ENCODE results near the gene CCP110.
A peak's percentile ranks its signal among the peaks of the same experiment; 100 is the strongest.

CCP110 gene, protein sequence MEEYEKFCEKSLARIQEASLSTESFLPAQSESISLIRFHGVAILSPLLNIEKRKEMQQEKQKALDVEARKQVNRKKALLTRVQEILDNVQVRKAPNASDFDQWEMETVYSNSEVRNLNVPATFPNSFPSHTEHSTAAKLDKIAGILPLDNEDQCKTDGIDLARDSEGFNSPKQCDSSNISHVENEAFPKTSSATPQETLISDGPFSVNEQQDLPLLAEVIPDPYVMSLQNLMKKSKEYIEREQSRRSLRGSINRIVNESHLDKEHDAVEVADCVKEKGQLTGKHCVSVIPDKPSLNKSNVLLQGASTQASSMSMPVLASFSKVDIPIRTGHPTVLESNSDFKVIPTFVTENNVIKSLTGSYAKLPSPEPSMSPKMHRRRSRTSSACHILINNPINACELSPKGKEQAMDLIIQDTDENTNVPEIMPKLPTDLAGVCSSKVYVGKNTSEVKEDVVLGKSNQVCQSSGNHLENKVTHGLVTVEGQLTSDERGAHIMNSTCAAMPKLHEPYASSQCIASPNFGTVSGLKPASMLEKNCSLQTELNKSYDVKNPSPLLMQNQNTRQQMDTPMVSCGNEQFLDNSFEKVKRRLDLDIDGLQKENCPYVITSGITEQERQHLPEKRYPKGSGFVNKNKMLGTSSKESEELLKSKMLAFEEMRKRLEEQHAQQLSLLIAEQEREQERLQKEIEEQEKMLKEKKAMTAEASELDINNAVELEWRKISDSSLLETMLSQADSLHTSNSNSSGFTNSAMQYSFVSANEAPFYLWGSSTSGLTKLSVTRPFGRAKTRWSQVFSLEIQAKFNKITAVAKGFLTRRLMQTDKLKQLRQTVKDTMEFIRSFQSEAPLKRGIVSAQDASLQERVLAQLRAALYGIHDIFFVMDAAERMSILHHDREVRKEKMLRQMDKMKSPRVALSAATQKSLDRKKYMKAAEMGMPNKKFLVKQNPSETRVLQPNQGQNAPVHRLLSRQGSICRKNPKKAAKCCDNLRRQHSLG

DNA sequence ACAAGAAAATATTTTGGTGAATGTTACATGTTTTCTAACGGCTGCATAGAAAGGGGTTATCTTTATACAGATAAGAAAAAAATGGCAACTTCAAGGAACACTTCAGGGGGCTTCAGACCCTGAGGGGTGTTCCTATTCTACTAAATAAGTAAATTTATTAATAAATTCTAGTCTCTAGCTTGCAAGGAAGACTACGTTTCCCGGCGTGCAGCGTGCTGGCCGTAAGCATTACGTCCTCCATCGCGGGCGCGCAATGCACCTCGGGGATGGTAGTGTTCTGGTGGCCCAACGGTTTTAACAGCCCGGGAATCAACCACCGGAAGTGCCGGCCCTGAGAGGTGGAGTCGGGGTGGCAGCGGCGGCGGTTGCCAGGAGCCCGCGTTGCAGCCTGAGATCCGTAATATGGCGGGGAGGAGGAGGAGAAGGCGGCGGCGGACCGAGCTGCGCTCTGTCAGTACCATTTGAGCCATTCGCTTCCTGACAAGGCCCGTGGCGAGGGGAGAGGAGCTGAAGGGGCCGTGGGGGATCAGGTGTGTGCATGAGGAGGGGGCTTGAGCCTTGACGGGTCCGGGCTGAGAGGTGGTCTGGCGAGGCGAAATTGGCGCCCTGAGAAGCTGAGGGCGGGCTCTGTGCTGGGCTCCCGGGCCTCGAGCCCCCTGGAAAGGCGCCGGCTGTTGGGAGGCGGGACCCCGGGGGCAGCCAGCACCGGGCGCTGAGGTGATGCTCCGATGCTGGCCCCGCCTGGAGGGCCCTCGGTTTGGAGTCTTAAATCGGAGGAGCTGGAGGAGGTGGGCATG is at the start of gene CCP110:
TSS of gene CCP110 (plus strand) at position 384 of the 797 bp plus-strand sequence. CDS start 3,940 bp downstream, outside the sequence.
- DNase-seq: peak; percentile 93

DNA sequence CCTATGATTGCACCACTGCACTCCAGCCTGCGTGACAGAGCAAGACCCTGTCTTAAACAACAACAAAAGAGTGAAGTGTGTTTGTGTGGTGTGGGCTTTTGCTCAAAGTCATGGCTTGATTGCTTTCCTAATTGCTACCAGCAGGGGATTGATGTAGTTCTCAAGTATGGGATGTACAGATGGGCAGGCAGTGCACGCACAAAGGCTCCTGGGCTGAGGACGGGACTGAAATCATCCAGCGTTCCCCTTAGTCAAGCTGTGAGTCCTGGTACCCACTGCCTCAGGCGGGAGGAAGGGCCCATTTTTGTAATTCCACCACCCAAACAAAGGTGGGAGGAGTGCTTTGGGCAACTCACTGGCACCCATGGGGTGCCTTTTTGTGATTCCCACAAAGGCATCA is 49.1 kb upstream of the CCP110 start:
- DNase-seq: no peak

DNA sequence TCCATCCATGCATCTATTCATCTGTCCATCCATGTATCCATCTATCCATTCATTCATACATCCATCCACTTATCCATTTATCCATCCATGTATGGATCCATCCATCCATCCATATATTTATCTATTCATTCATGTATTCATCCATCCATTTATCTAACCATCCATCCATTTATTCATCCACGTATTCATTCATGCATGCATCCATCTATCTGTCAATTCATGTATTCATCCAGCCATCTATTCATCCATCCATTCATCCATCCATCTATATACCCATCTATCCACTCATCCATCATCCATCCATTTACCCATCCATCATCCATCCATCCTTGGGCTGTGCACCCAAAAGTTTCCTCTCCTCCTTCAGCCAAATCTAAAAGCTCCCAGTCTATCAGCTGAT is 45.2 kb upstream of the CCP110 start:
- no peak for DNase-seq

DNA sequence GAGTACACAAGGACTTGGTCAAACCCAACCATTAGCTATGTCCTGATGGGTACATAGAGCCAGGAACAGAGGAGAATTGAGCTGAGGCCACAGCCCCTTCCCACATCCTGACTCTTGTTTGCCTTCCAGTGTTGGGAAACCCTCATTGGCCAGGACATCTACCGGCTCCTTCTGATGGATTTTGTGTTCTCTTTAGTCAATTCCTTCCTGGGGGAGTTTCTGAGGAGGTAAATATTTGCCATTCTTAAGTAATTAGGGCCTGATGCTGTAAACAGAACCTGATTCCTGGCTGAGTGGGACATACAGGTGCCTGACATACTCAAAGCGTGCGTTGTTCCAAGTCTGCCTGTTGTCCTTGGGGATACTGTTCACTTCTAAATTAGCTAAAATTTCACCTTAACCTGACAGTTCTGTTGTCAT is 44.4 kb upstream of the CCP110 start:
- no peak for DNase-seq

DNA sequence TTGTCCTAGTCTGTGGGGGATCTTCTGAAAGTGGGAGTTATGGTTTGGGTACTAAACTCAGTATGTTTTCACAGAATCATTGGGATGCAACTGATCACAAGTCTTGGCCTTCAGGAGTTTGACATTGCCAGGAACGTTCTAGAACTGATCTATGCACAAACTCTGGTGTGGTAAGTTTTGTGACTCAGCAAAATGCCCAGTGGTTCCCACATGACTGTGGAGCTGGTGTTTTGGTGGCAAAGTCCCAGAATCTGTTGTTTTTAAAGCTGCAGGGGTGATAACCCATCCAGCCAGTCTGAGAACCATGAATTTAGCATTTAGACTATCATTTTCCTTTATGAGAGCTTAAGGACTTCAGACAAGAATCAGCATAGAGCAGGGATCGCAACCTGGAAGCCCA is 42.4 kb upstream of the CCP110 start:
- no peak for DNase-seq

DNA sequence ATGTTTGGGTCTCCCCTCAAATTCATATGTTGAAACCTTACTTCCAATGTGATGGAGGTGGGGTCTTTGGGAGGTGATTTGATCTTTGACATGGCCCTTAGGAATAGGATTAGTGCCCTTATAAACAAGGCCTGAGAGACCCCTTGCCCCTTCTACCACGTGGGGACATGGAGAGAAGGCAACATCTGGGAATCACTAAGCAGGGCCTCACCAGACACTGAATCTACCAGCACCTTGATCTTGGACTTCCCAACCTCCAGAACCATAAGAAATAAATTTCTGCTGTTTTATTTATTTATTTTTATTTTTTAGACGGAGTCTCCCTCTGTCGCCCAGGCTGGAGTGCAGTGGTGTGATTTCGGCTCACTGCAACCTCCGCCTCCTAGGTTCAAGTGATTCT is 42.0 kb upstream of the CCP110 start:
- DNase-seq: no peak

DNA sequence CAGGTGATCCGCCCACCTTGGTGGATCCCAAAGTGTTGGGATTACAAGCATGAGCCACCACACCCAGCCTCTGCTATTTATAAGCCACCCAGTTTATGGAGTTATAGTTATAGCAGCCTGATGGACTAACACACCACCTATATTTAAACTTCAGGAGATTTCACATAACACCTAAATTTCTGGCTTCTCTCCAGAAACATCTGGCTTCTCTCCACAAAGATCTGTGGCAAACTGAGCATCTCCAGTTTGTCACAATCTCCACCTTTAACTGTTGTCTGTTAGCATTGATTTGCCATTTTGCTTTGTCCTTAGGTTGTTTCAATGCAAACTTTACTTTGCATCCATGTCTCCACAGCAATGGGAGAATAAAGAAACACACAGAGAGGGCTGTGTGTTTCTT is 41.5 kb upstream of the CCP110 start:
- DNase-seq: no peak

DNA sequence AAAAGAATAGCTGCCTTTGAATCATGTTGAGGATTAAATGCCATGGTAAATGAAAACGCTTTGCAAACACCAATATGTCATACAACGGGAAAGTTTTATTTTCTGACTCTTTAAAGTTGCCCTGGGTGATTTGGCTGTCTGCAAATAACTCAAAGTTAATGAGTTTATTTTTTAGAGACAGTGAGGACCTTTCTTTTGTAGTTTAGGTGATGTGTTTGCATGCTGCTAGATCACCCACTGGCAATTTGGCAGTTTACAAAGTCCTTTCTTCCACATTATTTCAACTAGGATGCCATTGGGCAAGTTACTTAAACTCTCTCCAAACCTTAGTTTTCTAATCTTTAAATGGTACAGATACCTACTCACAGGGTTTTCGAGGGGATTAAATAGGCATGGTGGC is 39.6 kb upstream of the CCP110 start:
- no peak for DNase-seq

DNA sequence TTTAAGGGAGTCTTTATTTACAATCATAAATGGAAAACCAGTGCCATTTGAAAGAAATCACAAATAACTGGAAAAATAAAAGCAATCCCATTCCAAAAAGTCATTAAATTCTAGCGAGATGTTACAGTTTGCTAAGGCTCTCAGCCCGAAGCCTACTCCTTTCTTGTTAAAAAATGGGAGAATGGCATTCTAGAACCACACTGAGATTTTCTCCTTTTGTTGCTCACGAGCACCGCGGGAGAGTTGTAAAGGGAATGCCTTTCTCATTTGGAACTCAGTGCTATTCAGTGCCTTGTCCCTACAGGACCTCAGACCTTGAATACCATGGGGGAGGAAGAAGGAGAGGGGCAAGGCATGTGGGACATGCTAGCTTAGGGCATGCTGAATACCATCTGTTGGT is 38.1 kb upstream of the CCP110 start:
- no peak for DNase-seq

DNA sequence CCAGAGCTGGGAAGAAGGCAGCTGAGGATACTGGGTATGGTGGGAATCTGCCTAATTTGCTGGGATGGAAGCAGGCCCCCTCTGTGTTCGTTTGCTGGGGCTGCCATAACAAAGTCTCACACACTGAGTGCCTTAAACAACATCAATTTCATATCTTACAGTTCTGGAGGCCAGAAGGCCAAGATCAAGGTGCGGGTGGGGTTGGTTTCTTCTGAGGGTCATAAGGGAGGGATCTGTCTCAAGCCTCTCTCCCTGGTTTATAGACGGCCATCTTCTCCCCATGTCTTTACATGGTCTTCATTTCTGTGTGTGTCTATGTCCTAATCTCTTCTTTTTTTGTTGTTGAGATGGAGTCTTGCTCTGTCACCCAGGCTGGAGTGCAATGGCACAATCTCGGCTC is 37.7 kb upstream of the CCP110 start:
- no peak for DNase-seq

DNA sequence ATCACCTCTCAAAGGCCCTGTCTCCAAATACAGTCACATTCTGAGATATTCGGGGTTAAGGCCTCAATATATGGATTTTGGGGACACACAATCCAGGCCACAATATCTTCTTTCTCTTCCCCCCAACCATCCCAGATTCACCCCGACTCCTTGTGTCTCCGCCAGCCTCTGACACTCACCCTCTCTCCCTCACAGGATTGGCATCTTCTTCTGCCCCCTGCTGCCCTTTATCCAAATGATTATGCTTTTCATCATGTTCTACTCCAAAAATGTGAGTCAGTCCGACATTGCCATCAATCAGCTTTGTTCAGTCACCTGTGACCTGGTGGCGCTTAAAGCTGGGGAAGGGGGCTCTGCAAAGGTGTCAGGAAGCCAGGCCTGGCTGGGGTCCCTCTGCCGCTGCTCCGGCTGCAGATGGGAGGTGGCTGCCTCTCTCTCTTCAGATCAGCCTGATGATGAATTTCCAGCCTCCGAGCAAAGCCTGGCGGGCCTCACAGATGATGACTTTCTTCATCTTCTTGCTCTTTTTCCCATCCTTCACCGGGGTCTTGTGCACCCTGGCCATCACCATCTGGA is 36.9 kb upstream of the CCP110 start:
- no peak for DNase-seq

DNA sequence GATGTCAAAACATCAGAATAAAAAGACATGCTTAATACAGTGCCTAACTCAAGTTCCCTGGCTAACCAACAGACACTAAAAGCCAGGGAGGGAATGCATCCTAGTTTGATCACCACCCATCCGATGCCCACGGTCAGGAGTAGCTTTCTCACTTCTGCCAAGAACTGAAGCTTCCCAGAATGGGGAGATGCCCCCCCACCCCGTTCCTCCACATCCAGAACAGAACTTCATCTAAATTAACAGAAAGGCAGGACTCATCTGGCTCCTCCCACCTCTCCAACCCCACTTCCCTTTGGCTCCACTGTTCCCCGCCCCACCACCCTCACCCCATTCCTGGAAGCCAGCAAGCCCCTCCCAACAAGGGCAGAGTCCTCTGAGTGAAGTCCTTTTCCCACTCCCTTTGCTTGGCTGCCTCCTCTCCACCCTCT is 35.5 kb upstream of the CCP110 start:
- no peak for DNase-seq

DNA sequence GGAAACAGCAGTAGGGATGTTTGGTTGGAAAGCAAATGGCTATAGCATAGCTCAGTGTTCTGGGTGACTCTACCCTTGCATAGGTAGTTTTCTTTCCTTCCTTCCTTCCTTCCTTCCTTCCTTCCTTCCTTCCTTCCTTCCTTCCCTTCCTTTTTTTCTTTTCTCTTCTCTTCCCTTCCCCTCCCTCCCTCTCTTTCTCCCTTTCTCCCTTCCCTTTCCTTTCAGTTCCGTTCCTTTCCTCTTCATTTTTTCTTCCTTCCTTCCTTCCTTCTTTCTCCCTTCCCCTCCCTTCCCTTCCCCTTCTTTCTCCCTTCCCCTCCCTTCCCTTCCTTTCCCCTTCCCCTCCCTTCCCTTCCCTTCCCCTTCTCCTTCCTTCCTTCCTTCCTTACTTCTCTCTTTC is 33.1 kb upstream of the CCP110 start:
- no peak for DNase-seq

DNA sequence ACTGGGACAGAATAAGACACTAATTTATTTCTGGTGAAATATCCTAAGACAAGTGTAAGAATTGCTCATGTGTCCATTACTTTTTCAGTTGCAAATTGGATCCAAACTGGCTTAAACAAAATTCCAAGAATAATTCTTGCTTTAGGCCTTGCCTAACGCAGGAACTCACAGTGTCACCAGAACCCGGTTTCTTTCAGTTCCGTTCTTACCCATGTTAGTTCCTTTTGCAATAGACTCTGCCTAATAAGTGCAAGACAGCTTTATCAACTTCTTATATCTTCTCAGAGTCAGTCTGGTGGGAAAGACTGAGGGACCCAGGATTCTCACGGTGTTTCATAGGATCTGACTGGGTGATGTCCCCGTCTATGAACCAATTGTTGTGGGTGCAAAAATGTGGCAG is 26.6 kb upstream of the CCP110 start:
- DNase-seq: no peak

DNA sequence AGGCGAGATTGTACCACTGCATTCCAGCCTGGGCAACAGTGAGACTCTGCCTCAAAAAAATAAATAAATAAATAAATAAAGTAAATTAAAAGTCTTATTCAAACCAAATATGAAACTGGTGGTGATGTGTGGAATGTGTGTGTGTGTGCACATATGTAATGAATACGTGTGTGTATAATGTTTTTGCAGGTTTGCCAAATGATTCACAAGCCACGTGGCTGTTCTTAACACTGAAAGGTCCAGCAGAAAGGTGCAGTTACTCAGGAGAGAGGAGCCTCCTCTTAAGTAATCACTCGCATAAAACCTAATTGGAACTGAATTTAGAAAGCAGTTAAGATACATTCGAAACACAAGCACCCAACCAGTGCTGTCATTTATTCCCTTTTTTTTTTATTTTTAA is 24.7 kb upstream of the CCP110 start:
- DNase-seq: no peak

DNA sequence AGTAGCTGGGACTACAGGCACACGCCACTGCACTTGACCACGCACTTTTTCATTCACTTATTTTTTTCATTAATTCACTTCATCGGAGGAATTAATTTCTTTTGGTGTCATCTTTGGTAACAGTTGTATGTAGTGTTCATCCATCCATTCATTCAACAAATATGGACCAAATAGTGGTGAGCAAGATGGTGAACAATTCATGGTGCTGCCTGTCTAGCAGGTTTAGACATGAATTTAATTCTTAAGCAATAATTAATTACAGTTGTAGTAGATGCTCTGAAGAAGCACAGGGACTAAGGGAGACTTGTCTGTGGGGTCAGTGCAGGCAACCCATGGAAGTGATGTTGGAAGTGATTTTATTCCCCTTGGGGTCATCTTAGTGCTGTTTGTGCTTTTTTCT is 24.3 kb upstream of the CCP110 start:
- no peak for DNase-seq

DNA sequence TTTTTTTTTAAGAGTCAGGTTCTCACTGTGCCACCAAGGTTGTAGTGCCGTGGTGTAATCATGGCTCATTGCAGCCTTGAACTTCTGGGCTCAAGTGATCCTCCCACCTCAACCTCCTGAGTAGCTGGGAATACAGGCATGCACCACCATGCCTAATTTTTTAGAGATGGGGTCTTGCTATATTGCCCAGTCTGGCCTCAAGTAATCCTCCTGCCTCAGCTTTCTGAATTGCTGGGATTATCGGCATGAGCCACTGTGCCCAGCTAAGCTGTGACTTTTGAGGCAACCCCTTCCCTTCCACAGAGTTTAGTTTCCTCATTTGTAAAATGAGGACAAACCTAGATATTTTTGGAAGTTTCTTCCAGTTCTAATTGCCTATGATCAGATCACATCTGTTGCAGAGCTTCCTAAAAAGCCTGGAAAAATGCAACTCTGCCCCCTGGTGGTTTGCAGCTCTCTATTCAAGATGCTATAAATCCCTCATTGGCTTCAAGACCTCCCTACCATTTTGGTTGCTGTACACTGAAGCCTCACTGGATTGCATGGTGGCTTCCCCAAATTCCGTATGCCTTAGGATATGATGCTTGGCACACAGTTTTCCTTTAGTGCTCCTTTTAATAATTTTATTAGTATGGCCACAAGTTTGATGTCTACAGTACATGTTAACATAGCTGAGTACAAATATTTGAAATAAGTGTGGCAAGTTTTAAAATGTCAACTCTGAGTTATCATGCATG is 21.2 kb upstream of the CCP110 start:
- DNase-seq: peak; percentile 62

DNA sequence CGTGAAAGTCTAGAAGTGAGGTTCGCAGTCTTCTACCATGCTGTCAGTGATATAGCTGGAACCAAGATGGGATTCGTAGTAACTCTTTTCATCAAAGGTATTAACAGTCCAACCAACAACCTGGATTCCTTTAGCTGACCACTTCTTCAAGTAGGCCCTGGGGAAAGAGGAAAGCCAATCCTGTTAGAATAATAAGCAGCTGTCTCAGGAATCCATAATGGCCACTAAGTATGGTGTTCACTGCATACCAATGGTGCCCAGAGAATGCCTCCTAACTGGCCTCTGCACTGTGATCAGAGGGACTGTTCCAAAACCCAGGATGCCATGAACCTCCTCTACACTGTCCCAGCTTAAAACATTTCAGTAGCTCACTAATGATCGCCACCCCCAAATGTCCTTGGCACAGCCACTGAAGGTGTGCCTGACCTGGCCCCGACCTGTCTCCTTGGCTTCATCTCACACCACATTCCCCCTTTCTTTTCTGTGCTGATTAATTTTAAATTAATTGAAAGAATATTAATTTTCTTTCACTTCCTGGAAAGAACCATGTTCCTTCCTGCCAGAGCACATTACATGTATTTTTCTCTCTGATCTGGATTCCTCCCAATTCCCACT is 20.2 kb upstream of the CCP110 start:
- no peak for DNase-seq

DNA sequence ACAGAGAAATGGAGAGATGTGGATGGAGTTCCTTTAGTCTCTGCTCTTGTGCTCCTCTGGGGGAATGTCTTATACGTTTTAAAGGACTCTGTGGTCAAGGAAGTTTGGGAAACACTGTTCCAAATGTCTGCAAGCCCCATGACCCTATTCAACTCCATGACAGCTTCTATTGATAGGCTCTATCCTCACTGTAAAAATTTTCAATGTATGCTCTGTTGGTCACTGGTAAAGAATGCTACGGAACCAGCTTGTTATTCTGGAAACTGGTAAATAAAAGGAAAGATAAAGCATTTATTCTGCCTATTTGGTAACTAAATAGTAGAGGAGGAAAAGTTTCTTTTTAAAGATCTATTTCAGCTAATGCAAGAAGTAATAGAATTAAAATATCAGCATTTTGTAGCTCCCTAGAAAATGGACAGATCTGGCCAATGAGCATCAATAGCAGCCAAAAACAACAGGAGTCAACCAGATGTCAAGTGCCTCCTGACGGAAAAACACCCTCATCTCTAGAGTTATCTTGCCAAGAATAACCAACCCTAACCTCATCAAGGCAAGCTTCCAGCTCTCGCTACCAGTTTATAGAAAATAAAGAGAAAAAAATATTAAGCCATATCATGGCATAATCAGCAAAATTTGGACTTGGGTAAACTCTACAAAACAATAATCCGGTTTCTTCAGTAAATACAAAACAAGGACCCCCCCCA is 18.0 kb upstream of the CCP110 start:
- DNase-seq: no peak

DNA sequence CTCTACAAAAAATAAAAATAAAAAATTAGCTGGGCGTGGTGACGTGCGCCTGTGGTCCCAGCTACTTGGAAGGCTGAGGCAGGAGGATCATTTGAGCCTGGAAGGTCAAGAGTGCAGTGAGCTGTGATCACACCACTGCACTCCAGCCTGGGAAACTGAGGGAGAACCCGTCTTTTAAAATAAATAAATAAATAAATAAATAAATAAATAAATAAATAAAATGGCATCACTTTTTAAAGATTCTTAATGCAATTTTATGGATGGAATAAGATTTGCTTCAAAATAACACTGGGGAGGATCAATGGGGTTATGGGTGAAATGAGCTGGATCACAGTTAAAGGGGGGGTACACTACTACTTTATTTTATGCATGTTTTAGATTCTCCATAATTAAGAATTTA is 16.8 kb upstream of the CCP110 start:
- no peak for DNase-seq

DNA sequence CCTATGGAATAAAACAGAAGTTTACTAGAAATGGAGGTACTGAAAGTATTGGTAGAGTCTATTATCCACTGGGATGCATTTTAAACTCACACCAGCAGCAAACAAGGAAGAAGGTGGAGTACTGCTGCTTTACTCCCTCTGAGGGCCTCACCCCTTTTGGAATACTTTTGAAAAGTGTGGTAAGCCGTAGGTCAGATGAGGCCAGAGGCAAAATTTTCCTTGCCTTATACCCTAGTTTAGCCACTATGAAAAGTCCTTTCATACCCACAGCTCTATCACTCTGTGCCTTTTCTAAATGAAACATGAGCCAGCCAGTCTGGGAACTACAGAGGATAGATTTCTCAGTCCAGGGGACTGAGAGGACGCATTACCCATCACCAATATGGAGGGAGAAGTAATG is 15.9 kb upstream of the CCP110 start:
- DNase-seq: no peak

All from activated CD8-positive, alpha-beta memory T cell treated with anti-CD3 and anti-CD28 coated beads, Interleukin-2, amount 50 U/mL, for 4 hours (primary cell).